Keratinocyte (primary cell): ENCODE measurements around the gene ZNF396. TPM values are rescaled to one million over a fixed set of nuclear protein-coding genes. Genes with fewer than 3 reads are reported as not detected.

Experiments used
- DNase-seq: peaks from one replicate; pipeline ENCODE4 v3.0.0-alpha.2; 2011; ENCODE audit warnings: low read depth, missing footprints, low spot score
- FAIRE-seq: peaks from 2 replicates; lab custom pipeline; 2011; peaks lifted over from hg19 to GRCh38; lab: Jason Lieb, UNC
- H2AFZ ChIP-seq: 2 replicates; pipeline ENCODE4 v1.6.0; 2012; ENCODE audit warnings: low read length, control low read depth, inconsistent platforms; ENCODE audit not compliant: control insufficient read depth
- H3K27ac ChIP-seq: 2 replicates; pipeline ENCODE4 v1.5.1; 2011; ENCODE audit warnings: low read length; ENCODE audit not compliant: control insufficient read depth, insufficient read depth
- H3K27me3 ChIP-seq: 3 replicates; pipeline ENCODE4 v1.6.0; 2011; ENCODE audit warnings: low read length; ENCODE audit not compliant: control insufficient read depth, insufficient read depth; ENCODE audit errors: extremely low read depth
- H3K36me3 ChIP-seq, 2 experiments: 2 replicates in 1 of 2; 3 replicates in 1 of 2; pipeline ENCODE4 v1.5.1; 2011; ENCODE audit warnings: low read length in 2 of 2, mild to moderate bottlenecking in 1 of 2; ENCODE audit not compliant: control insufficient read depth in 2 of 2, insufficient read depth in 2 of 2; ENCODE audit errors: extremely low read depth in 1 of 2
- H3K4me1 ChIP-seq: 3 replicates; pipeline ENCODE4 v1.5.1; 2011; ENCODE audit warnings: low read length; ENCODE audit not compliant: control insufficient read depth, insufficient read depth; ENCODE audit errors: extremely low read depth
- H3K4me2 ChIP-seq: 3 replicates; pipeline ENCODE4 v1.6.0; 2011; ENCODE audit warnings: low read depth, low read length; ENCODE audit not compliant: control insufficient read depth, insufficient read depth; ENCODE audit errors: extremely low read depth
- H3K4me3 ChIP-seq, 3 experiments: fragments of 200-600 bp in 1 of 3; sonication (generic) in 1 of 3; 2 replicates in 2 of 3; 3 replicates in 1 of 3; pipeline ENCODE4 v1.5.1; 2011 to 2016; ENCODE audit warnings: low read length in 3 of 3, mild to moderate bottlenecking in 3 of 3, control low read depth in 2 of 3, inconsistent platforms in 1 of 3, low read depth in 1 of 3, mixed read lengths in 1 of 3, mixed run types in 1 of 3, moderate library complexity in 1 of 3; ENCODE audit not compliant: control insufficient read depth in 2 of 3, insufficient read depth in 2 of 3; ENCODE audit errors: extremely low read depth in 1 of 3
- H3K79me2 ChIP-seq: 2 replicates; pipeline ENCODE4 v1.6.0; 2012; ENCODE audit warnings: low read length; ENCODE audit not compliant: control insufficient read depth, insufficient read depth
- H3K9ac ChIP-seq: 3 replicates; pipeline ENCODE4 v1.6.0; 2011; ENCODE audit warnings: low read length; ENCODE audit not compliant: control insufficient read depth, insufficient read depth; ENCODE audit errors: extremely low read depth
- H3K9me1 ChIP-seq: 3 replicates; pipeline ENCODE4 v1.6.0; 2011; ENCODE audit warnings: low read length; ENCODE audit not compliant: control insufficient read depth, insufficient read depth; ENCODE audit errors: extremely low read depth
- H3K9me3 ChIP-seq: 2 replicates; pipeline ENCODE4 v1.5.1; 2012; ENCODE audit warnings: low read depth, low read length; ENCODE audit not compliant: control insufficient read depth
- H4K20me1 ChIP-seq: 3 replicates; pipeline ENCODE4 v1.6.0; 2011; ENCODE audit warnings: low read length; ENCODE audit not compliant: control insufficient read depth, insufficient read depth; ENCODE audit errors: extremely low read depth
- CTCF ChIP-seq, 3 experiments: IDR thresholded peaks in 1 of 3; conservative IDR thresholded peaks in 1 of 3; optimal IDR thresholded peaks in 1 of 3; 2 replicates in 2 of 3; 3 replicates in 1 of 3; pipeline versions ENCODE3 to v1.5.1; 2011; ENCODE audit warnings: low read length in 3 of 3, mild to moderate bottlenecking in 3 of 3, moderate library complexity in 2 of 3, control low read depth in 1 of 3, inconsistent platforms in 1 of 3; ENCODE audit not compliant: insufficient read depth in 2 of 3; ENCODE audit errors: extremely low read depth in 1 of 3
- EZH2 ChIP-seq: IDR thresholded peaks from one replicate; pipeline ENCODE4 v1.6.1; 2012; ENCODE audit warnings: inconsistent platforms, mild to moderate bottlenecking, low read length, moderate library complexity
- dilution Hi-C: fragments of 300-500 bp; cut with MboI; formaldehyde crosslinking; loops from one replicate; pipeline ENCODE4 v1.7.0; 2020; ENCODE audit warnings: low sequenced_read_pairs; ENCODE audit not compliant: extremely low pct_ligation_motif_present
- polyA plus RNA-seq, 5 experiments: library from polyadenylated mRNA; depleted of rRNA in 3 of 5; stranded (reverse) in 3 of 5; stranded (forward) in 1 of 5; unstranded in 1 of 5; fragments of >200 nt; gene quantifications; 1 replicate in 1 of 5; 2 replicates in 3 of 5; 3 replicates in 1 of 5; pipeline versions ENCODE4 v1.2.1 to v1.2.3, GENCODE V29; 2011 to 2012; ENCODE audit warnings: missing spikeins in 2 of 5, low read depth in 1 of 5, low replicate concordance in 1 of 5

ZNF396 gene
- polyA plus RNA-seq, 1 donor (not counting 4 experiments of a cell fraction or from before 2014, with no cell fraction given), result 0.49 TPM

DNA sequence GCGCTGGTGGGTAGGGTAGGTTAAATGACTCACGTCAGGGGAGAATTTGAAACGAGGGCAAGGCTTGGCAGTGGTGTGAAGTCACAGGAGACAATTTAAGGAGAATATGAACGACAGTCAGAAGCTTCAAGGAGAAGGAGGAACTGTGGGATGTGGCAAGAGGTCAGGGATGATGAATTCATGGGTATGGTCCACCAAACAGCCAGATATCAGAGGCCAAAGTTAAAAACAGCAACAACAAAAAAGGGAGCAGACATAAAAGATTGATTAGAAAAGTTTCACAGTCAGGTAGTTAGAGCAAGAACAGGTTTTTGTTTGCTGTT is 1.4 kb upstream of the ZNF396 start:
- Histone ChIP-seq H3K9me1 (no peaks in the 10 kb centered on the region), H3K4me1 (peaks cover 10% of the 10 kb centered on the region), H3K9me3 (no peaks in the 10 kb centered on the region), H3K36me3 (no peaks in the 10 kb centered on the region), H3K27me3 (peaks cover 6% of the 10 kb centered on the region), H3K79me2 (no peaks in the 10 kb centered on the region), H3K4me2 (peak overlapping the region; percentile 14), H3K27ac (no peak overlapping the region), H3K9ac (no peak overlapping the region), H3K4me3 (no peak overlapping the region), H2AFZ (no peak overlapping the region), H4K20me1 (no peaks in the 10 kb centered on the region)
- DNase-seq (no peak), FAIRE-seq (no peak)
- no peak for TF ChIP-seq CTCF (optimal IDR thresholded peaks at IDR 0.05 in 1 of 3, IDR thresholded peaks at IDR 0.05 in 1 of 3, conservative IDR thresholded peaks at IDR 0.05 in 1 of 3; ENCODE audit: extremely low read depth in 1 of 3, insufficient read depth in 2 of 3, low read length in 3 of 3)
- no peak for TF ChIP-seq EZH2
- dilution Hi-C loops, result no loop called here

DNA sequence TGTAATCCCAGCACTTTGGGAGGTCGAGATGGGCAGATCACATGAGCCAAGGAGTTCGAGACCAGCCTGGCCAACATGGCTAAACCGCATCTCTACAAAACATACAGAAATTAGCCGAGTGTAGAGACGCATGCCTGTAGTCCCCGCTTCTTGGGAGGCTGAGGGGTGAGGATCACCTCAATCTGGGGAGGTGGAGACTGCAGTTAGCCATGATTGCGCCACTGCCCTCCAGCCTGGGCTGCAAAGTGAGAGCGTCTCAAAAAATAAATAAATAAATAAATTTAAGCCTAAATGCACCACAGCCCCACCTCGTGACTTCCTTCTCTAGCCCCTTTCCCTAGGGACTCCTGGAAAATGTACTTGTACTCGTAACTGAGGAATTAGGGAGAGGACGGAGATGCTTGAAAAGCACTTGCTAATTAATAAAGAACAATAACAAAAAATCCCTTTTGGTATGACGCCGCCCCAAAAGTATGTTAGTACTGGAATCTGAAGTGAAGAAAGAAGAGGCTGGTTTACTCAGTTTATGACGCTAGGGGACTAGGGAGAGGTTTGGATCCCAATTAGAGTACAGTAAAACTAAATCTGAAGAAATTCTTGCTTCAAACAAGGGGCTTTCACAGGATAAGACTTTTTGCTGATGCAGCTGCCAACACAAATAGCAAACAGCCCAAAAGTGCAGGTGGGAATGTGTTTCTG is 887 bp upstream of the ZNF396 start:
- Histone ChIP-seq H3K4me2 (peak overlapping the region; percentile 14), H3K9me1 (no peaks in the 10 kb centered on the region), H4K20me1 (no peaks in the 10 kb centered on the region), H3K36me3 (no peaks in the 10 kb centered on the region), H3K4me1 (peaks cover 10% of the 10 kb centered on the region), H3K4me3 (no peak overlapping the region), H3K9me3 (no peaks in the 10 kb centered on the region), H2AFZ (no peak overlapping the region), H3K27ac (no peak overlapping the region), H3K79me2 (no peaks in the 10 kb centered on the region), H3K9ac (no peak overlapping the region), H3K27me3 (peaks cover 6% of the 10 kb centered on the region)
- DNase-seq, result no peak
- dilution Hi-C loops, result no loop called here
- TF ChIP-seq EZH2 (no peak), CTCF (optimal IDR thresholded peaks at IDR 0.05 in 1 of 3, IDR thresholded peaks at IDR 0.05 in 1 of 3, conservative IDR thresholded peaks at IDR 0.05 in 1 of 3; ENCODE audit: extremely low read depth in 1 of 3, insufficient read depth in 2 of 3, low read length in 3 of 3) (peak in 1 of 3 experiments; percentile 10)
- FAIRE-seq, result no peak
